HepG2 (cell line): ENCODE data around the gene ERFL. TPM values are rescaled to one million over a fixed set of nuclear protein-coding genes. Genes with fewer than 3 reads are reported as not detected.
A peak's percentile ranks its signal among the peaks of the same experiment; 100 is the strongest.

Experiments used
- BATF2 ChIP-seq: sonication (generic); formaldehyde crosslinking; IDR thresholded peaks from 2 replicates; pipeline ENCODE4 v1.8.0; 2022; ENCODE audit warnings: mild to moderate bottlenecking, missing genetic modification reagents, moderate library complexity
- CREB3 ChIP-seq: sonication (generic); formaldehyde crosslinking; IDR thresholded peaks from 2 replicates; pipeline ENCODE4 v1.5.0; 2020; ENCODE audit warnings: missing genetic modification reagents
- DMTF1 ChIP-seq: sonication (generic); formaldehyde crosslinking; IDR thresholded peaks from 2 replicates; pipeline ENCODE4 v1.4.0; 2020; ENCODE audit warnings: mild to moderate bottlenecking, missing genetic modification reagents
- E2F1 ChIP-seq: sonication (generic); formaldehyde crosslinking; IDR thresholded peaks from 2 replicates; pipeline ENCODE4 v1.5.0; 2020; ENCODE audit warnings: missing genetic modification reagents
- E2F5 ChIP-seq: sonication (generic); formaldehyde crosslinking; conservative IDR thresholded peaks from 2 replicates; pipeline ENCODE4 v1.4.0; 2020; ENCODE audit warnings: missing genetic modification reagents
- FLYWCH1 ChIP-seq: sonication (generic); formaldehyde crosslinking; IDR thresholded peaks from 2 replicates; pipeline ENCODE4 v1.8.1; 2023; ENCODE audit warnings: mild to moderate bottlenecking, missing genetic modification reagents
- FOXO4 ChIP-seq: sonication (generic); formaldehyde crosslinking; conservative IDR thresholded peaks from 2 replicates; pipeline ENCODE4 v1.8.1; 2023; ENCODE audit warnings: missing genetic modification reagents
- HDAC6 ChIP-seq: fragments of 200-600 bp; sonication (generic); IDR thresholded peaks from 2 replicates; pipeline ENCODE4 v1.7.0; 2017; ENCODE audit warnings: mild to moderate bottlenecking, antibody characterized with exemption, low read length, low read depth
- NR2F1 ChIP-seq, 2 experiments: fragments of 450-650 bp in 1 of 2; formaldehyde crosslinking in 1 of 2; IDR thresholded peaks; 2 replicates each; pipeline versions ENCODE4 v1.5.0 to v1.6.1; 2016 to 2020; ENCODE audit warnings: mild to moderate bottlenecking in 1 of 2, missing compliant biosample characterization in 1 of 2, missing genetic modification reagents in 1 of 2, moderate library complexity in 1 of 2
- RBFOX2 ChIP-seq: fragments of 200-400 bp; formaldehyde crosslinking; IDR thresholded peaks from 2 replicates; pipeline ENCODE4 v1.6.1; 2017; ENCODE audit warnings: low read depth, mild to moderate bottlenecking, low read length
- RCOR2 ChIP-seq: IDR thresholded peaks from 2 replicates; pipeline ENCODE4 v1.6.1; 2016; ENCODE audit warnings: missing biosample characterization, missing genetic modification reagents
- RFX5 ChIP-seq: IDR thresholded peaks from 2 replicates; pipeline ENCODE4 v1.6.1; 2011; ENCODE audit warnings: low read depth, low read length, improper control_type of control experiment
- XRCC5 ChIP-seq: fragments of 200-400 bp; formaldehyde crosslinking; optimal IDR thresholded peaks from 2 replicates; pipeline ENCODE3; 2017; ENCODE audit warnings: mild to moderate bottlenecking, low read length
- ZBTB1 ChIP-seq: sonication (generic); formaldehyde crosslinking; IDR thresholded peaks from 2 replicates; pipeline ENCODE4 v1.4.0; 2020; ENCODE audit warnings: missing genetic modification reagents, borderline replicate concordance
- ZFP37 ChIP-seq: sonication (generic); formaldehyde crosslinking; IDR thresholded peaks from 2 replicates; pipeline ENCODE4 v1.4.0; 2020; ENCODE audit warnings: missing genetic modification reagents, borderline replicate concordance
- ZNF124 ChIP-seq: sonication (generic); formaldehyde crosslinking; IDR thresholded peaks from 2 replicates; pipeline ENCODE4 v1.4.0; 2020; ENCODE audit warnings: missing genetic modification reagents
- ZNF468 ChIP-seq: sonication (generic); formaldehyde crosslinking; IDR thresholded peaks from 2 replicates; pipeline ENCODE4 v1.8.0; 2022; ENCODE audit warnings: mild to moderate bottlenecking, moderate library complexity, missing genetic modification reagents
- ZNF530 ChIP-seq: sonication (generic); formaldehyde crosslinking; IDR thresholded peaks from 2 replicates; pipeline ENCODE4 v1.5.0; 2020; ENCODE audit warnings: low read depth, mild to moderate bottlenecking, missing genetic modification reagents
- ZNF563 ChIP-seq: sonication (generic); formaldehyde crosslinking; IDR thresholded peaks from 2 replicates; pipeline ENCODE4 v1.8.0; 2022; ENCODE audit warnings: mild to moderate bottlenecking, moderate library complexity, missing genetic modification reagents
- ZNF761 ChIP-seq: sonication (generic); formaldehyde crosslinking; conservative IDR thresholded peaks from 2 replicates; pipeline ENCODE4 v1.4.0; 2020; ENCODE audit warnings: mild to moderate bottlenecking, missing genetic modification reagents
- ZNF777 ChIP-seq: sonication (generic); formaldehyde crosslinking; IDR thresholded peaks from 2 replicates; pipeline ENCODE4 v1.4.0; 2020; ENCODE audit warnings: missing genetic modification reagents
- ZNF790 ChIP-seq: sonication (generic); formaldehyde crosslinking; IDR thresholded peaks from 2 replicates; pipeline ENCODE4 v1.8.0; 2022; ENCODE audit warnings: missing genetic modification reagents, mild to moderate bottlenecking, borderline replicate concordance
- ZSCAN31 ChIP-seq: sonication (generic); formaldehyde crosslinking; IDR thresholded peaks from 2 replicates; pipeline ENCODE4 v1.5.0; 2020; ENCODE audit warnings: low read depth, mild to moderate bottlenecking, missing genetic modification reagents
- polyA plus RNA-seq, 8 experiments: library from polyadenylated mRNA; depleted of rRNA in 3 of 8; stranded (reverse) in 7 of 8; unstranded in 1 of 8; fragments of >200 nt; fragmentation: Illumina TruSeq in 4 of 8; extraction: Trizol in 4 of 8; gene quantifications; 2 replicates each; pipeline versions ENCODE4 v1.2.1 to v1.2.3, GENCODE V29; 2011 to 2016; ENCODE audit warnings: low read depth in 4 of 8, missing spikeins in 1 of 8, mixed read lengths in 1 of 8; ENCODE audit not compliant: insufficient read depth in 1 of 8
- total RNA-seq, 5 experiments: library from RNA; depleted of rRNA; stranded (reverse); fragments of >200 nt; fragmentation: Illumina TruSeq; extraction: Trizol; gene quantifications; 2 replicates each; pipeline ENCODE4 v1.2.3, GENCODE V29; 2016; ENCODE audit warnings: low read depth in 1 of 5

ERFL gene
- total and polyA plus RNA-seq, 2 of the 13 experiments (the other 11 are each of a cell fraction or from before 2014, with no cell fraction given), result not detected

- TF ChIP-seq CREB3 (CRISPR knock-in tag), result no peak
- TF ChIP-seq ZNF124 (CRISPR knock-in tag), result peak; percentile 66; the same call in 1 of the 2 replicates
- TF ChIP-seq ZFP37 (CRISPR knock-in tag), result no peak
- no peak for TF ChIP-seq BATF2 (CRISPR knock-in tag)
- no peak for TF ChIP-seq ZSCAN31
- no peak for TF ChIP-seq RFX5
- no peak for TF ChIP-seq ZNF790
- TF ChIP-seq FOXO4, result no peak
- TF ChIP-seq RBFOX2, result peak; percentile 39; the same call in 1 of the 2 replicates
- TF ChIP-seq ZNF530 (CRISPR knock-in tag), result no peak
- TF ChIP-seq RCOR2, result peak; percentile 68; the same call in 1 of the 2 replicates
- no peak for TF ChIP-seq ZNF777 (CRISPR knock-in tag)
- TF ChIP-seq ZNF468, result no peak
- no peak for TF ChIP-seq DMTF1 (CRISPR knock-in tag)
- TF ChIP-seq NR2F1 (CRISPR knock-in tag; IDR thresholded peaks at IDR 0.05), result no peak
- TF ChIP-seq E2F1 (CRISPR knock-in tag), result no peak
- no peak for TF ChIP-seq ZNF761
- no peak for TF ChIP-seq ZBTB1
- peak; percentile 59 for TF ChIP-seq XRCC5
- TF ChIP-seq E2F5 (CRISPR knock-in tag), result no peak
- no peak for TF ChIP-seq FLYWCH1 (CRISPR knock-in tag)
- no peak for TF ChIP-seq HDAC6
- TF ChIP-seq ZNF563 (CRISPR knock-in tag), result no peak
Measured at GRCh38 chr19:41904118-41904870, 24.0 kb downstream of the ERFL start (continued).
